PC-3 (cell line): ENCODE data around the gene MAST4.

Experiments used
- CTCF ChIP-seq: fragments of 300-600 bp; sonication (generic); conservative IDR thresholded peaks from 2 replicates; pipeline ENCODE4 v1.5.1; 2017; ENCODE audit warnings: antibody characterized with exemption, low read depth, mild to moderate bottlenecking, low read length
- EZH2 ChIP-seq: fragments of 300-600 bp; sonication (generic); IDR thresholded peaks from one replicate; pipeline ENCODE4 v1.6.1; 2017; ENCODE audit warnings: antibody characterized with exemption, mild to moderate bottlenecking, low read length; ENCODE audit not compliant: unreplicated experiment

- TF ChIP-seq EZH2 = no peak
- TF ChIP-seq CTCF = no peak
These were observed 406.9 kb downstream of the MAST4 start for GRCh38 chr5:67002832-67003684.
